HG03520 (cell line): ENCODE measurements around the gene GATA3.

Source experiments
- ATAC-seq: cut with Tn5 transposase; IDR thresholded peaks from one replicate; pipeline ENCODE4 v1.9.1; 2021; ENCODE audit warnings: mild to moderate bottlenecking, moderate library complexity; ENCODE audit not compliant: unreplicated experiment

The GATA3 gene

DNA sequence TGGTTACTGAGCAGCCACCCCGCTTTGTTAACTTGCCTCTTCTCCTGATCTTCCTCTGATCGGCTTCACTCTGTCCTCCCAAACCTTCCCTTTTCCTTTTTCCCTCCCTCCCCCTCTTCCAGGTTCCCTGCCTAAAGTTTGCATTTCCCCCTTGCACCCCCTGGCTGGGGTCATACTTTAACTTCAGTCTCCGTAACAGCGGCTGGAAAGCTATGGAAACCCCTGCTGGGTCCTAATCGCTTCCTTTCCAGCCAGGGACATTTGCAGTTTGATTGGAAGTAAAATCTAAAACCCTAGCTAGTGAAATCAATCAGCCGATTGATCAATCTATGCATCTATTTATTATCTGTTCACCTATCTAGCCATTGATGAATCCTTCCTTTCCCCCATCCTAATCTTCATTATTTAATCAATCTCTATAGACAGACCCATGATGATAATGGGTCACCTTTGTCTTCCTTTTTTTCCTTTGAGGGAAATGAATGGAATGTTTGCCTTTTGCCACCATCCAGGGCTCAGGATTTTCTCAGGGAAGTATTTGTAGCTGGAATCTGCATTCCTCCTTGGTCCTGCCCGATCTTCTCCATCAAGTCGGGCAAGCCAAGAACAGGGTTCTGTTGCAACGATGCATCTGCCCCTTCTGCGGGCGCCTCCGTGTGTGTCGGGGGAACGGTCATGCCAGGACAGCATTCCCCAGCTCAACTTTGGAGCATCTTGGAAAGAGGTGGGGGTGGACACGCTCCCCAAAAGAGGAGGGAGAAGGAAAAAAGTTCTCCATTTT lies 8.8 kb downstream of the GATA3 start:
- ATAC-seq = no peak

DNA sequence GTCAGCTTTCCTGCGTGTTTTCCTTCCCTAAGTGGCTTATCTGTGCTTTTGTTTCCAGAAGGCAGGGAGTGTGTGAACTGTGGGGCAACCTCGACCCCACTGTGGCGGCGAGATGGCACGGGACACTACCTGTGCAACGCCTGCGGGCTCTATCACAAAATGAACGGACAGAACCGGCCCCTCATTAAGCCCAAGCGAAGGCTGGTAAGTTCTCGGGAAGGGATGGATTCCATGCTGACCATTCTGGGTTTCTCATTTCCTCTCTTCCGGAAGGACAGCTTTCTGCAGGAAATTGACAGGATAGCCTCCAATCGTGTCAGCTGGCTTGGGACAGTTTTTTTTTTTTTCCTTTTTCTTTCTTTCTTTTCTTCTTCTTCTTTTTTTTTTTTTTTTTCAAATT lies 9.4 kb downstream of the GATA3 start:
- ATAC-seq = no peak

DNA sequence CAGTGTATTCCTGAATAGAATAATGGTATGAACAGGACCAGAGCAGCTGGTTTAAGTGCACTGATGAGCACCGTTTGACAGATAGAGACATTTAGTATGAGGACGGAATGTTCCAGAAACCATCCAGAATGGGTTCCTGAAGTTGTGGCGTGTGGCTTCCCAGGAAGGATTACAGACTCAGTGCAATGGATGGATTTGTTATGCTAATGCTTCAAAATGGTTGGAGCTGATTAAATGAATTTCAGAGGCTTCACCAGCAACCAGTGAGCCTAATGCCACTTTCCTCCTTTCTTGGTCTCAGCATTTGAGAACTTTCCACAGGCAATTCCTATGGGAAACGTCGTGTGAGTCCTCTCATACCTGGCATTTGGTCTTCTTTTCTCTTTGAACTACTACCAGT lies 9.9 kb downstream of the GATA3 start:
- ATAC-seq = no peak

DNA sequence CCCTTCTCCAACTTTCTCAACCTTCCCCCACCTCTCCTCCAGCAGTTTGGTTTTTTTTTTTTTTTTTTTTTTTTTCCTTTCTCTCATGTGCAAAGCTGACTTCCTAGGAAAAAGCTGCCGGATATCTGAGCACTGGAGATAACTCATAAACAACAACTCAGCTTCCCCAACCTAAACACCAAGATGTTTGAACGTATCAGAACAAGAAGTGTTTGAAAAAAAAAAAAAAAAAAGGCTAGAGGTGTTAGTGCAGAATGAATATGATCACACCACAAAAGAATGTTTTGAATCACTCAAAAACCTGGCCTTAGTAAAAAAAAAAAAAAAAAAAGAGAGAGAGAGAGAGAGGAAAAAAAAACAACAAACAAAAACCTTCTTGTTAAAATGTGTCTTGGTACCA lies 11.2 kb downstream of the GATA3 start:
- ATAC-seq = no peak

DNA sequence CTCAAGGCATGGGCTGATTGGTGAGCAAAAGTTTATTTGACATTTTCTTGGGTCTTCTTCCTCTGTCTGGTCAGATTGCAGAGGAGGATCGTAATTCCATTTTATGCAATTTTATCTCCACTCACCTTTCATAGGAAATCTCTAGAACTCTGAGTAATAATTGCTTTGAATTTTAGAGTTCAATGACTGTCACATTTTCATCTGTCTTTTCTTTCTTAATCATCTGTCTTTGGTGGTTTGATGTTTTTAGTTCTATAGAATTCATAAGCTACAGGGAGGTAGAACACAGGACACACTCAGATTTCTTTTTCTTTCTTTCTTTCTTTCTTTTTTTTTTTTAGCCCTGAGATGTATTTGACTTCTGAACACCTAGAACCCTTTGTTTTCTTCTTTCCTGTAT lies 11.6 kb downstream of the GATA3 start:
- ATAC-seq = no peak

DNA sequence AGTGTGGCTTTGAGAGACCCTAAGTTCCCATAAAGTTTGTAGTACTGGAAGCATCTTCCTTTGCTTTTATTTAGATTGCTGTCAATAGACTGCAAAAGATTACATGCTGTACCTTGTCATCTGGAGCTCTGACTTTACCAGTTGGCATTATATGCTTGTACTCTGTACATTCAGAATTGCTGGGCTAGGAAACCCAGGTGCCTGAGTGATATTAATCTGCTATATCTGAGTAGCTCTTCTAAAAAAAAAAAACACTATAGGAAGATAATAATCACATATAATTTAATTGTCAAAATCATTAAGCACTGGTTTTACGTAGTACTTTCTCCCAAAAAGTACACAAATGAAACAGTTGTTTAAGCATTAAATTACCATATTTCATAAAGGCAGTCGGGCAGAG lies 12.3 kb downstream of the GATA3 start:
- ATAC-seq = no peak

DNA sequence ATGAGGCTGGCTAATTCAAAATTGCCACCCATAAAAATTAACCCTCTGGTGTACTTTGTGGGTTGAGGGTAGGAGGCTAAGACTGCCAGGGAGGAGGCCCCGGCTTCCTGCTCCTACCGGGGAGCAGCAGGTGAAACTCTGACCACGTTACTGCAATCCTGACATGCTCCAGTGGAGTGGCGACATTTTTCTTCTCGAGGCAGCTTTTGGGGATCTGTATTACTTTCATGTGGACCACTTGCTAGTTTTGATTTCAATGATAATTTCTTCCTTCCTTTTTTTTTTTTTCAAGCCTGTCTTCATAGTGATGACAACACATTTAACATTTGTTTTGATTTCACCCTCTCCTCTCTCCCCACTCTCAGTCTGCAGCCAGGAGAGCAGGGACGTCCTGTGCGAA lies 14.6 kb downstream of the GATA3 start:
- no peak for ATAC-seq

DNA sequence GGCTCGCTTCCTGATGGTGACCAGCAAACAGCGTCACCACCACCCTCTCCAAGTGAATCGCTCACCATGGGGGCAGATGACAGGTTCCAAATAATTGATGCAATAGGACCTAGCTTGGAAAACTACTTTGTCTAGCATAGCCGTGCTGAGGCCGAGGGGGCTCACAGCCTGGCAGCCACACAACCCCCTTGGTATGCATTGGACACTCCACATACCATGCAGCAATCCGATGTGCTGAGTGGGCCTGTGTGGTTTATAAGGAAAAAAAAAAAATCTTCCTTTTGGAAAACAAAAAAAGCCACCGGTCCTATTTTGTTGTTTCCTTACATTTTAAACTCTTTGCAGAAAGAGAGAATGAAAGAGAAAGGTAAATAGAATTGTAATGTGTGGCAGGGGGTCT lies 15.1 kb downstream of the GATA3 start:
- no peak for ATAC-seq

DNA sequence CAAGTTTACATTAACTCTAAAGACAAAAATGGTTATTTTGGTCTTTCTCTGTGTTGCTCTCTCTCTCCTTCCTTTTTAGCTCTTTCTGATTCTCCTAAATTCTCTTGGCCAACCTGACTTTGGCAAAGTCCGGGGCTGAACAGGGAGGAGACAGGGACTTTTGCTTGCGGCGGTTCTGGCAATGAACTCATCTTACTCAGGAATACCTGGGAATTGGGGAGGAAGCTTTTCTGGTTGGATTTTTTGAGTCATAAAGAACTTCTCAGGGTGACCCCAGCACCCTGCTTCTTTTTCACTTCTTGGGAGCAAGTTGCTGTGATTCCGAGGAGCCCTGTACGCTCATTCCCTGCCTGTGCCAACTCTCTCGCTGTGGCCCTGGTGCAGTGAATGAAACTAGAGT lies 16.0 kb downstream of the GATA3 start:
- ATAC-seq = no peak

DNA sequence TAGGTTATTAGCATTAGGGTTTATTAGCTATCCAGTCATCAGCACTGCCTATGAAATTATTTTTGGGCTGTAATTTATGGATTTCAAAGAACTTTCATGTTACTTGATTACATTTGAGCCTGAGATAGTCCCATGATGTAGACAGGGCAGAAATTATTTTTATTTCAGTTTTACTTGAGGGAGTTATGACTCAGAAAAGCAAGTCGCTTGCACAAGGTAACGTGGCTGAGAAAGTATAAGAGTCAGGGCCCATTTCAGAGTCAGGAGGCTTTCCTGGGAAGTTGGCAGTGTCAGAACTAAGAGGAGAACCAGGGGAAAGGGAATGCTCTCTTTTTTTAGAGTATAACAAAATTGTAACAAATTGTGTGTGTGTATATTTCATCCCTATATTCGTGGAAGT lies 16.5 kb downstream of the GATA3 start:
- no peak for ATAC-seq

DNA sequence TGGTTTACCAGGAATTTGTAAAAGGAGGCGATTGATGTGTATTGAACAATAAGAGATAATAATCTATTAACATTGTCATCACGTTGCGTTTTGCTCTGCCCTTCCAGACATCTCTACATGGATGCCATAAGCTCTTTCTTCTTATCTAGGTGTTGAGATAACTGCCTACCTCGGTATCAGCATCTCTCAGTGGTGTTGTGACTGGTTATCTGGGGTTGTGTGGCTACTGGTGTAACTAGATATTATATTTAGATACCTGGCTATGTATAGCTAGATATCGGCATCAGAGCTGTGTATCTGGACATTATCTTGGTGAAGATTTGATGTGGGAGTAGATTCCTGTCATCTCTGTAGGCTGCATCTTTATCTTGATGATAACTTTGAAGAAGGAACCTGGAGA lies 17.2 kb downstream of the GATA3 start:
- ATAC-seq = no peak

DNA sequence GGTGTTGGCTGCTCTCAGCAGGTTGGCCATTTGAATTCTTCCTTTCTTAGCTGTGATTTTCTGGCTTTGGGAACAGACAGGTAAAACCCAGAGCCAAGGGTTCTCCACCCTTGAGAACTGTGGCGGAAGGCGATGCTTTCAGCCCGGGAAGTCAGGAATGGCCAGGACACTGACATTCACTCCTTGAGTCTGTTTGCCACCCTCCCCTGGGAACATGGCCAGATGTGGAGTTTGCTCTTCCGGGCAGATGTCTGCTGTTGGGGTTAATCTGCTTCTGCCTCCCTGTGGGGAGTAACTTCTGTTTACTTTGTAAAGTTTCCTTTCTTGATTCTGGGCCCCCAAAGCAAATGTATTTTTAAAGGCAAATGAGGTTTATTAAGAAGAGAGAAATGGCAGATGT lies 17.7 kb downstream of the GATA3 start:
- no peak for ATAC-seq

DNA sequence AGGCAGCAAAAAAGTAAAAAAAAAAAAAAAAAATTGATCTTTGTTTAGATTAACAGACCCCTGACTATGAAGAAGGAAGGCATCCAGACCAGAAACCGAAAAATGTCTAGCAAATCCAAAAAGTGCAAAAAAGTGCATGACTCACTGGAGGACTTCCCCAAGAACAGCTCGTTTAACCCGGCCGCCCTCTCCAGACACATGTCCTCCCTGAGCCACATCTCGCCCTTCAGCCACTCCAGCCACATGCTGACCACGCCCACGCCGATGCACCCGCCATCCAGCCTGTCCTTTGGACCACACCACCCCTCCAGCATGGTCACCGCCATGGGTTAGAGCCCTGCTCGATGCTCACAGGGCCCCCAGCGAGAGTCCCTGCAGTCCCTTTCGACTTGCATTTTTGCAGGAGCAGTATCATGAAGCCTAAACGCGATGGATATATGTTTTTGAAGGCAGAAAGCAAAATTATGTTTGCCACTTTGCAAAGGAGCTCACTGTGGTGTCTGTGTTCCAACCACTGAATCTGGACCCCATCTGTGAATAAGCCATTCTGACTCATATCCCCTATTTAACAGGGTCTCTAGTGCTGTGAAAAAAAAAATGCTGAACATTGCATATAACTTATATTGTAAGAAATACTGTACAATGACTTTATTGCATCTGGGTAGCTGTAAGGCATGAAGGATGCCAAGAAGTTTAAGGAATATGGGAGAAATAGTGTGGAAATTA lies 19.4 kb downstream of the GATA3 start:
- no peak for ATAC-seq

DNA sequence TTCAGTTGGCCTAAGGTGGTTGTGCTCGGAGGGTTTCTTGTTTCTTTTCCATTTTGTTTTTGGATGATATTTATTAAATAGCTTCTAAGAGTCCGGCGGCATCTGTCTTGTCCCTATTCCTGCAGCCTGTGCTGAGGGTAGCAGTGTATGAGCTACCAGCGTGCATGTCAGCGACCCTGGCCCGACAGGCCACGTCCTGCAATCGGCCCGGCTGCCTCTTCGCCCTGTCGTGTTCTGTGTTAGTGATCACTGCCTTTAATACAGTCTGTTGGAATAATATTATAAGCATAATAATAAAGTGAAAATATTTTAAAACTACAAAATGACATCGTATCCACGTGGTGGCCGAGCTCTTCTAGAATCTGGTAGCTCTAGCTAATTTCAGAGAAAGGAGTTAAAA lies 20.4 kb downstream of the GATA3 start:
- no peak for ATAC-seq

DNA sequence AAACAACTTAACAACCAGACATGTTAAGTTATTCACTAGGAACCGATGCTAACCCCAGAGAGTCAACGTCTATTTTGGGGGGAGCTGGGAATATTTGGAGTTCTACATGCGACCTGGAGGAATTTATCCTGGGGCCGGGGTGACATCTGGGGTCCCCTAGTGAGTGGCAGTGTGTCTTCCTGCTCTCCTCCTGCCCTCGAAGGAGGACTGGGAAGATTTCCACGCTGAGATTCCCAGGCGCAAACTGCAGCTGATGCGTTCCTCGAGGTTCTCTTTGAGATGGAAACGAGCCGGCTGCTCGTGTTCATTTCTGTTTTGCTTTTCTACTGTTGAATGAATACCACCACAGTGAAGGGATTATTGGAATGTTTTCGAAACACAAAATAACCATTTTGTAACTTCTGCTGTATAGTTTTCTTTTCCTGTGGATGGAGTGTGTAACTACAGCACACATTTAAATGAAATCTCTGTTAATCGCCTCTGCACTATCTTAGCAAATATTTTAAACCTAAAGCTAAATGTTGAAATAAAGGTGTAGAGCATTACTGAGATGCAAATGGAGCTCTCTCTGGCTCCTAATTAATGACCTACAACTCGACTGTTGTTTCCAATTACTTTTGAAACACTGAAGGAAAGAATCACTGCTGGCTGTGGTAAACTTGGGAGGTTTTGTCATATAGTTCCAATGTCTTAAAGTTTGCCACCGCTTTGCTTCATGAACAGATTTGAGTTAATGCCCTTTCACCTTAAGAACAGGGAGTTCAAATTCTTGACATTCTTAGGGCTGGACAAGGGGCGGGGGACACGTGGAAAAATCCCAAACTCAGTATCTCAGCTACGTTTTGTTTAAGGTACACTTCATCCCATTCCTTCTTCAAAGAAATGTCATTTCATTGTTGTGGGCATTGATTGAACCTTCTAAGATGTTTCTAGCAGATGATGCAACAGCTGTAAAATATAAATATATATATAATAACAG lies 21.1 kb downstream of the GATA3 start:
- no peak for ATAC-seq

DNA sequence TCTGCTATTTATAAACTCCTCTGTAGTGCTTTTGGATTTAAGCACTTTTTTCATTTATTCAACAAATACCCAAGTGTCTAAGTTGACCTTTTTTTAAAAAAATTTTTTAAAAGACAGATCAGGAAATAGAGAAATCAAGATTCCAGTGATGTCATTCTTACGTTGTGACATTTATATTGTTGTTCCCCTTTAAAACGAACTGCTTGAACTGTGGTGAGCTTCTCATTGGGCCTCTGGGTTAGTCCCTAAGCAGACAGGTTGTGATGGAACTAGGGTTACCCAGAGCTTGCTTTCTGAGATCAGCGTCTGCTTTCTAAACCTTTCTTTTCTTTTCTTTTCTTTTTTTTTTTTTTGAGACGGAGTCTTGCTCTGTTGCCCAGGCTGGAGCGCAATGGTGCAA lies 22.4 kb downstream of the GATA3 start:
- no peak for ATAC-seq

DNA sequence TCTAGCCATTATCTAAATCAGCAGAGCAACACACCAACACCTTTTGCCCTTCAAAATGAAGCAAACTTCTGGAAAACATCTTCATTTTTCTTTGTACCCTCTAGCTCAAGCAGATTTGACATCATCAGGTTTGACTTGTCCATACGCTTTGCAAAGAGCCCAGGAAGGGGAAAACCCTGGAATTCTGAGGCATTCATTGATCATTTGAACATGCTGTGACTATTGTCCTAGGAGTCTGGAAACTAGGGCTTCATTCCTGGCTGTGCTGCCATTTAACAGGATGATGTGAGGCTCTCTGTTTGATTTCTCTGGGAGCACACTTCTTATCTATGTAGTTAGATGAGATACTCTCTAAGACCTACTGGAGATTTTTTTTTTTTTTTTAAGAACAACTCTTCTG lies 23.5 kb downstream of the GATA3 start:
- no peak for ATAC-seq

DNA sequence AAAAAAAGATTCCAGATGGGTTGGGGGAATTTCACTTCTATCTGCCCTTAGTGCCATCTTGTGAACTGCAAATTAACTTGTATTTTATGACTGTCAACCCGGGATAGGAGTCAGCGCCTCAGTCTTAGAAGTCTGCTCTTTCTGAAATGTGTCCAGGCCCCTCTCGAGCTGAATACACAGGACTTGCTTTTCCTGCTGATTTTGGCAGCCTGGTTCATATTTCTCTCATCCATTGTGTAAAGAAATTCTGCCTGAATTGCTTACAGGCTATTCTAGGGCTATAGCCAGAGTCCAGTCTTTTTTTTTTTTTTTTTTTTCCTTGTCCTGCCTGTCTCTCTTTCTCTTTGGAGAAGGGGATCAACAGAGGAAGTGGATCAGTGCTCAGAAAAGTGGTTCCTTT lies 24.6 kb downstream of the GATA3 start:
- no peak for ATAC-seq

DNA sequence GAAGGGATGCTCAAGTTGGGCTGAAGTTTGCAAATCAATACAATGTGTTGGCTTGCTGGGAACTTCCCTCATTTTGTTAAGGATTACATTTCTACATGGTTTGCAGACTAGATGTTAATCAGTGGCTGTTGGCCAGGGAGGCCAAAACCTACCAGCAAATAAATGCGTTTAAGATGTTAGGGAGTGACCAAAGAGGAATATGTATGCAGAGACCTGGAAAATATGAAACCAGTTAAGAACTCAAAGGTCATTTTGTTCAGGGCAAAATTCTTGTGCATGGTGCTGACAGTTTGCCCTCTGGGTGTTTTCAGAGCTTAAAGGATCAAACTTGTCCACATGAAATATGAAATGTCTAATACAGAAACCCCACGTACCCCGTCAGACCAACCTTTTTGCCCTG lies 30.3 kb downstream of the GATA3 start:
- no peak for ATAC-seq

DNA sequence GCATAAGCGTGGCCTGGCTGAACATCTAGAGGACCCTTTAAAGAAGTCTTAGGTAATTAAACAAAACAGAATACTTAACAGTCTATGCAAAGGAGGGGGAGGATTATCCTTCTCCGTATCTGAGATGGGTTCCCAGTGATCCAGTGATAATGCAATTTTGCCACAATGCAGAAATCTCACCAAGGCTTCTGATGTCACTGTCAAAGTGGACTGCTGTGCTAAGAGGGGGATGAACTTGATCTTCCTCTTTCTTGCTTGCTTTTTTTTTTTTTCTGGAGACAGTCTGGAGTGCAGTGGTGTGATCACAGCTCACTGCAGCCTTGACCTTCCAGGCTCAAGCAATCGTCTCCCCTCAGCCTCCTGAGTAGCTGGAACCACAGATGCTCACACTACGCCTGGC lies 30.8 kb downstream of the GATA3 start:
- ATAC-seq = no peak

DNA sequence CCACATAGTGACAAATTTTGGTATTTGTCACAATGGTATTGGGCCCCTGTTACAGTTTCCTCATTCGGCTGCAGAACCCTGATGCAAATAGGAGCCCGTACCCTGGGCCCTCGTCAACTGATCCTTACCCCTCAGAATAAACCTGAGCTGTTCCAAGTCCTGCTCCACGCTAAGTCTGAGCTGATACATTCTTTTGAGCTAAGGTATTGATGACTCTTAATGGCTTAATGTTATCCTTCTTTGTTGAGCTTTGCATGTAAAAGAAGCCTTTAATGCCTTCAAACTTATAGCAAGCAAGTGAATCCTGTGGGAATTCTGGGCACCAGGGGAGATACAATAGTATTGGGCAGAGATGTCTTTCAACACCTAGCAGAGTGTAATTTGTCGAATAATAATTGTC lies 31.8 kb downstream of the GATA3 start:
- ATAC-seq = no peak

DNA sequence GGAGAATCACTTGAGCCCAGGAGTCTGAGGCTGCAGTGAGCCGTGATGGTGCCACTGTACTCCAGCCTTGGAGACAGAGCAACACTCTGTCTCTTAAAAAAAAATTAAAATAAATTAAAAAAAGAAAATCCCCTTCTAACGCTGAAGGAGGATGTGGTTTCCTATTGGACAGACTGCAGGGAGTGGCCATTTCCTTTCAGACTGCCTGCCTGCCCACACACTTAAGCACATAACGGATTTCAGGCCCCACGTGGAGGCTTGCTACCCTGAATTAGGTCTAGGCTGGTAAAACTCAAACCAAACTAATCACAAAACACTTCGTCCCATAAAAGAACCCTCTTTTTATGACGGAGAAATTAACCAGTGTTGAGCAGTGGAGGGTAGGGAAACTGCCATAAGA lies 34.0 kb downstream of the GATA3 start:
- peak; percentile 80 for ATAC-seq
